SK-N-SH treated with all-trans-retinoic acid at 6 μM for 48 hours (cell line): ENCODE results near the gene TSHB.

Experiments used
- ESRRG ChIP-seq: fragments of 250-450 bp; sonication (Bioruptor Pico); IDR thresholded peaks from 2 replicates; pipeline ENCODE4 v1.6.1; 2021; ENCODE audit warnings: mild to moderate bottlenecking
- GLIS3 ChIP-seq: fragments of 250-450 bp; sonication (Bioruptor Pico); IDR thresholded peaks from 2 replicates; pipeline ENCODE4 v1.5.0; 2020; ENCODE audit warnings: mild to moderate bottlenecking, moderate library complexity
- PATZ1 ChIP-seq: fragments of 250-450 bp; sonication (Bioruptor Pico); IDR thresholded peaks from 2 replicates; pipeline ENCODE4 v1.8.0; 2020; ENCODE audit warnings: mild to moderate bottlenecking, moderate library complexity, borderline replicate concordance
- RARB ChIP-seq: fragments of 250-450 bp; sonication (Bioruptor Pico); IDR thresholded peaks from 2 replicates; pipeline ENCODE4 v1.8.0; 2021; ENCODE audit warnings: mild to moderate bottlenecking, moderate library complexity
- ZC3H10 ChIP-seq: fragments of 250-450 bp; sonication (Bioruptor Pico); IDR thresholded peaks from 2 replicates; pipeline ENCODE4 v1.5.1; 2021; ENCODE audit warnings: mild to moderate bottlenecking, moderate library complexity
- ZFP3 ChIP-seq: fragments of 250-450 bp; sonication (Bioruptor Pico); IDR thresholded peaks from 2 replicates; pipeline ENCODE4 v1.5.0; 2020; ENCODE audit warnings: mild to moderate bottlenecking, moderate library complexity
- ZNF8 ChIP-seq: fragments of 450-650 bp; formaldehyde crosslinking; IDR thresholded peaks from 2 replicates; pipeline ENCODE4 v1.5.0; 2020; ENCODE audit warnings: mild to moderate bottlenecking, moderate library complexity
- TF ChIP-seq, protein P1 (sequence below): fragments of 250-450 bp; sonication (Bioruptor Pico); IDR thresholded peaks from 2 replicates; pipeline ENCODE4 v1.5.0; 2020; ENCODE audit warnings: mild to moderate bottlenecking, moderate library complexity

- TF ChIP-seq, protein P1, sequence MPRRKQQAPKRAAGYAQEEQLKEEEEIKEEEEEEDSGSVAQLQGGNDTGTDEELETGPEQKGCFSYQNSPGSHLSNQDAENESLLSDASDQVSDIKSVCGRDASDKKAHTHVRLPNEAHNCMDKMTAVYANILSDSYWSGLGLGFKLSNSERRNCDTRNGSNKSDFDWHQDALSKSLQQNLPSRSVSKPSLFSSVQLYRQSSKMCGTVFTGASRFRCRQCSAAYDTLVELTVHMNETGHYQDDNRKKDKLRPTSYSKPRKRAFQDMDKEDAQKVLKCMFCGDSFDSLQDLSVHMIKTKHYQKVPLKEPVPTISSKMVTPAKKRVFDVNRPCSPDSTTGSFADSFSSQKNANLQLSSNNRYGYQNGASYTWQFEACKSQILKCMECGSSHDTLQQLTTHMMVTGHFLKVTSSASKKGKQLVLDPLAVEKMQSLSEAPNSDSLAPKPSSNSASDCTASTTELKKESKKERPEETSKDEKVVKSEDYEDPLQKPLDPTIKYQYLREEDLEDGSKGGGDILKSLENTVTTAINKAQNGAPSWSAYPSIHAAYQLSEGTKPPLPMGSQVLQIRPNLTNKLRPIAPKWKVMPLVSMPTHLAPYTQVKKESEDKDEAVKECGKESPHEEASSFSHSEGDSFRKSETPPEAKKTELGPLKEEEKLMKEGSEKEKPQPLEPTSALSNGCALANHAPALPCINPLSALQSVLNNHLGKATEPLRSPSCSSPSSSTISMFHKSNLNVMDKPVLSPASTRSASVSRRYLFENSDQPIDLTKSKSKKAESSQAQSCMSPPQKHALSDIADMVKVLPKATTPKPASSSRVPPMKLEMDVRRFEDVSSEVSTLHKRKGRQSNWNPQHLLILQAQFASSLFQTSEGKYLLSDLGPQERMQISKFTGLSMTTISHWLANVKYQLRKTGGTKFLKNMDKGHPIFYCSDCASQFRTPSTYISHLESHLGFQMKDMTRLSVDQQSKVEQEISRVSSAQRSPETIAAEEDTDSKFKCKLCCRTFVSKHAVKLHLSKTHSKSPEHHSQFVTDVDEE (CRISPR knock-in tag): no peak
- no peak for TF ChIP-seq ZC3H10 (CRISPR knock-in tag)
- no peak for TF ChIP-seq RARB (CRISPR knock-in tag)
- TF ChIP-seq PATZ1 (CRISPR knock-in tag): no peak
- TF ChIP-seq ZNF8 (CRISPR knock-in tag): no peak
- TF ChIP-seq ZFP3 (CRISPR knock-in tag): no peak
- TF ChIP-seq ESRRG (CRISPR knock-in tag): no peak
- TF ChIP-seq GLIS3: no peak
Observed at GRCh38 chr1:115051850-115052249, 22.2 kb downstream of the TSHB start.
